T-helper 2 cell treated with Interferon-gamma antibody and Interleukin-4, amounts not matched to agents 100 ng/mL and 5 ng/mL, for 36 hours (primary cell): ENCODE results near the gene SMIM35. TPM values are rescaled to one million over a fixed set of nuclear protein-coding genes. Genes with fewer than 3 reads are reported as not detected.

Experiments used
- intact Hi-C: fragments of 100-400 bp; cut with micrococcal nuclease; formaldehyde crosslinking; loops from one replicate; pipeline ENCODE4 v1.15.1; 2023
- total RNA-seq: library from RNA; stranded (reverse); gene quantifications from 2 replicates; pipeline ENCODE4 v1.2.3, GENCODE V29; 2022

The SMIM35 gene
- total RNA-seq, 1 donor from 2014 or later, result 3.9 TPM

DNA sequence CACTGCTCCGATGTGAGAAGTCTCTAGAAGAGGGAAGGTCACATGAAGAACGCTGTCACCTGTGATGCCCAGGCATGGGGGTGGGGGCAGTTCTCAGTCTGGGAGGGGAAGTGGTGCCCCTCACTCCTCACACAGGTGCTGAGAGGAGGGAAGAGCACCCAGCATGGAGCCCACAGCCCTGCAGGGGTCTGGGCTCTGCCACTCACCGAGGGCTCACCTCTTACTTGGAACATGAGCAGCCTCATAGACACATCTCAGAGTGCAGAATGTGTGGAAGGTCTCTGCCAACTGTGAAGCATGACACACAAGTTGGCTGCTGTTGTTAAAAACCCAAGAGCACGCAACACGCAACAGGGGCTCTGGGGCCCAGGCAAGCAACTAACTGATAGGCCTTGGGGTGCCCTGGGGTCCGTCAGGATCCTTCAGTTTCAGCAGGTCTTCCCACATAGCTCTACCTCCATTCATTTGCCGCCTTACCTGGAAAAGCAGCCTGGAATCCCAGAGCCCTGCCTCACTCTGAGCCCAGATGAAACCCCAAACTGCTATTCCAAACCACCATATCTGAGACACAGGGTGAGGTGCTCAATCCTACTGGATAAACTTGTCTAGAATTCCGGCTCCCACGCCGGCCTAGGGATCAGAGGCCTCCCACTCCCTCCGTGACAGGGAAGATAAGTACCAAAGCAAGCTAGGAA is 27.4 kb downstream of the SMIM35 start:
- intact Hi-C loops, result no loop called here

DNA sequence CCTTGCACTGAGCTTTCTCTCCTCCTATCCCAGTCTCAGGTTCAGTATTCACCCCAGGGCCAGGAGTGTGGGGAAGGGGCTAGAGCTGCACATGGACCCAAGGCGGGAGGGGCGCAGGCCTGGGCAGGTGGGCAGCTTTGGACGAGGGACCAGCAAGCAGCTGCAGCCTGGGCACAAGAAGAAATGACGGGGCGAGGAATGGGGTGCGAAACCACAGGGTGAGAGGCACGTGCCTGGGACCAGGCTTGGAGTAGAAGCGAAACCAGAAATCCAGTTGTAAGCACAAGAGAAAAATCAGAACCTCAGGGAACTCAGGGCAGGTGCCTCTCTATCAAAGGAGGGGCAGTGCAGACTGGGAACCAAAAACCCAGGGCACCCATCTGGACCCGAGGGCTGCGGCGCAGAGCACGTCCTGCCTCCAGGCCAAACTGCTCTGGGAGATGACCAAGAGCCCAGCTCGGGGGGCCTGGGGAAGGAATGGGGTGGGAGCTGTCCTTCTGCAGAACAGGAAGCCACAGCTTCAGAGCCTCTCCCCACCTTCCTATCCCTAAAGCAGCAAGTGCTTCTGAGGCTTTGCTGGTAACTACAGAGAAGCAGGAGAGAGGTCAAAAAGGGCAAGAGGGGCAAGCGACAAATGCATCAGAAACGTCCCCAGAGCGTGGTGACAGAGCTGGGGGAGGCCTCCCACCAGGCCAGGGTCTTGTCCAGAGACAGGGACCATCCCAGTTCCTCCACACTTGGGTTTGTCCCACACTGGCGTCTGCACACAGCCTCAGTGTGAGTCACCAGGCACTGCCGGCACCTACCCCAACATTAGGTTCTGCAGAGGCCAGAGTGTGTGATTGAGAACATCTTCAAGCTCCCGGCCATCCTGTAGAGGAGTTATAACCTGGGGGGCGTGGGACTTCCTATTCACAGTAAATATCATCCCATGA is 28.2 kb downstream of the SMIM35 start:
- intact Hi-C loops, result no loop called here

DNA sequence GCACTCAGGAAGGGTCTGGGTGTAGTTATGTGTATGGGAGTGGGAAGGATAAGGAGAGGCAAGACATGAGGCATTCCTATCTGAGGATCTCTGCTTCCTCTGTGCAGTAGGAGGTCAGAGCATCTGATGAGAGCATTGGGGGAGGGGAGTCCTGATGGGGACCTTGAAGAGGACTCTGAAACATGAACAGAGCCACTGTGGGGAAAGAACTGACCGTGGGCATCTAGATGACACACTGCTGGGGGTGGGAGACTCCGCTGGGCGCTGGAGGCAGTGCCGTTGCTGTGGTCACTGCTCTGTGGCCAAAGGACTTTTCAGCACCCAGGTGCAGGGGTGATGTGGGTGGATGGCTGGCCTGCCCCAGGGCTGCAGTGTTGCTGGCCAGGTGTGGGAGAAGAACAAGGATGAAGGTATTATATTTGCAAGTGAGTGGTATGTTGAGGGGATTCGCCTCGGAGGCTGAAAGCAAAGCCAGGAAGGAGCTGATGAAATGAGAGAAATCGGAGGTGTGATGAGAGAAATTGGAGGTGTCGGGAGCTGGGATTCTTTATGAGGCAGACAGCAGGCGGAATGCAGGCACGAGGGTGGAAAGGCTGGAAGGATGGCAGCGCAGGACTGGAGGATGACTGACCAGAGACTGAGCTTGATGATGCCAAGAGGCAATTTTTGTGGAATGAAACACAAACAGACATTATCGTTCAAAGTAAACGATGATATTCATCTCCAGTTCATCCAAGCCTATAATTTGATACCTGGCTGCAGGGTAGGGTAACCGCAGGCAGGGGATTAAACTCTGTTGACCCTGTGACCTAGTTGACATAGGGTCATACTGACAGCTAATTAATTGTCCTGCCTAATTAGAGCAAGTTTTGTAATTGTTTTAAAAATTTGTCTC is 29.3 kb downstream of the SMIM35 start:
- intact Hi-C loops, result no loop called here

DNA sequence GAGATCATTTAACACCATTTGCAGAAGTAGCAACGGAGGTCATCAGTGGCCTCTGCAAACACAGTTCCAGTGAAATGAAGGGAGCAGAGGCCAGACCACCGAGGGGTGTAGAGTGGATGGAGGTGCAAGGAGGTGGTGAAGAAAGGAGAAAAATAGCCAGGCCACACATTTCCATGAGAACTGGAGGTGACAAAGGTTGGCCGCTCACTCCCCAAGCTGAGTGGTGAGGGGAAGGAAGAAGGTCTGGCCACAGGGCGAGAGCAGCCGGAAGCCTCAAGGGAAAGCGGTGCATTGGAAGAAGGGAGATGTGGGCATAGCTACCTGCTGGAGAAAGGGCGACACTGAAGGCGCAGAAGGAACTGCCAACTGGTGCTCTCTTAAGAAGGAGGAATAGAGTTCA is 30.0 kb downstream of the SMIM35 start:
- intact Hi-C loops, result no loop called here

DNA sequence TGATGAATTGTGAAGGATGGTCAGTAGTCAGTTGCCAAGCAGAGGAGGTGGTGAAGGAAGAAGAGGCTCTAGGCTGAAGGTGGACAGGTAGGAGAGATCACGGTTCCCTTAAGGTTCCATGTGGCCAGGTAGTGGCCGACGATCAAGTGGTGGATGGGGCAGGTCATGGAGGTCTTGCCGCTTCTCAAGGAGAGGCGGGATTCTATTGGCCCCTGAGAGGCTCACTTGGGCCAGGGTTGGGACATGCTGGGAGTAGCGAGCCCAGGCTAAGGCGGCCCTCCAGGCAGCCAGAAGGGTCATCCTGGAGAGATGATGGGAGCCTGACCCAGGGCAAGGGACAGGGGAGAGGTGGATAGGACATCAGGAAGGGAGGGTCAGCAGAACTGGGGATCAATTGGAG is 30.8 kb downstream of the SMIM35 start:
- intact Hi-C loops, result no loop called here

DNA sequence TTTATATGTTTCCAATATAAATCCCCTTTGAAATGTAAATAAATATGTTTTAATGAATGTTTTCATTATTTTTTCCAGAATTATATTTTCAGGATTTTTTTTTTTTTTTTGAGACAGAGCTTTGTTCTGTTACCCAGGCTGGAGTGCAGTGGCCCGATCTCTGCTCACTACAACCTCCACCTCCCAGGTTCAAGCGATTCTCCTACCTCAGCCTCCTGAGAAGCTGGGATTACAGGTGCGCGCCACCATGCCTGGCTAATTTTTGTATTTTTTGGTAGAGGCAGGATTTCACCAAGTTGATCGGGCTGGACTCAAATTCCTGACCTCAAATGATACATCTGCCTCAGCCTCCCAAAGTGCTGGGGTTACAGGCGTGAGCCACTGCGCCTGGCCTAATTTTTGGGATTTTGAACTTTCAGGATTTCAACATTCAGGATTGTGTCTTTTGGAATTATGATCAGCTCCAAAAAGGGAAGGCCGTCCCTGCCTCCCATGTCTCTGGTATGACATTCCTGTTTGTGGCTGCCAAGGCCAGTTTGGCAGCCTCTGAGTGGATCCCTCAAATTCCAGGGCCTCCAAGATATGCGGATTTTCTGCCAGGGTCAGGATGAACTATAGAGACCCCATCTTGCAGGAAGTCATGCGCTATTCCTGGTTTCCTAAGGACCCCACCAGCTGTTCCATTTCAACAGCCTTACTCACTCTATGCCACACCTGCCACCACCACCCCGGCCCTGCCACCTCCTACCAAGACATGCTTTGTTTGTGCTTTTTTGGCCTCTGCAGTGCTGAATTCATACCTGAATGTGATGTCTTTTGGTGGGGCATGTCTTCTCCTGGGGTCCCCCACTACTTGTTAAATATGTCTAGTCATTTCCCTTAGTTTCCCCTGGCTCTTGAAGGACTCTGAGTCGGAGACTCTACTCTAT is 31.8 kb downstream of the SMIM35 start:
- intact Hi-C loops, result no loop called here

DNA sequence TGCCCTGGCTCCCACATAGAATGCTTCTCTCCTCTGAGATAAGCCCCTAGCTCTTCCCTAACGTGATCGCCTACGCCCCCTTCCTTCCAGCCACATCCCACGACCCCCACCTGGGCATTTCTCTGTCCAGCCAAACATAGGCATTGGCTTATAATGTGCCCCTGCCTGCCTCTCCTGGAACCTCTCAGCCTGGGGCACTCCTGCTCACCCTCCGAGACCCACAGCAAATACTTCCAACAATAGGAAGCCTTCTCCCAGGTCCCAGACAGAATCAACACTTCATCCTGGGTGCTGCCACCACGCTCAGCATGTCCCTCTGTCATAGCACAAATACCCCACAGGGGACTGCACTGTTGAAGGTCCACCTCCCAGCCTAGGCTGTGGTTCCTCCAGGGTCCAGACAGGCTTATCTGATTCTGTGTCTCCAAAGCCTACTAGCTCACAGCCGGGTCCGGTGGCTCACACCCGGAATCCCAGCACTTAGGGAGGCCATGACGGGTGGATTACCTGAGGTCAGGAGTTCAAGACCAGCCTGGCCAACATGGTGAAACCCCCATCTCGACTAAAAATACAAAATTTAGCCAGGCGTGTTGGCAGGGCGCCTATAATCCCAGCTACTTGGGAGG is 34.1 kb downstream of the SMIM35 start:
- intact Hi-C loops, result loop anchor here (1.0 to 2.0 kb wide), 4 partner anchors 102 to 245 kb away; no protein-coding TSS in a partner anchor

DNA sequence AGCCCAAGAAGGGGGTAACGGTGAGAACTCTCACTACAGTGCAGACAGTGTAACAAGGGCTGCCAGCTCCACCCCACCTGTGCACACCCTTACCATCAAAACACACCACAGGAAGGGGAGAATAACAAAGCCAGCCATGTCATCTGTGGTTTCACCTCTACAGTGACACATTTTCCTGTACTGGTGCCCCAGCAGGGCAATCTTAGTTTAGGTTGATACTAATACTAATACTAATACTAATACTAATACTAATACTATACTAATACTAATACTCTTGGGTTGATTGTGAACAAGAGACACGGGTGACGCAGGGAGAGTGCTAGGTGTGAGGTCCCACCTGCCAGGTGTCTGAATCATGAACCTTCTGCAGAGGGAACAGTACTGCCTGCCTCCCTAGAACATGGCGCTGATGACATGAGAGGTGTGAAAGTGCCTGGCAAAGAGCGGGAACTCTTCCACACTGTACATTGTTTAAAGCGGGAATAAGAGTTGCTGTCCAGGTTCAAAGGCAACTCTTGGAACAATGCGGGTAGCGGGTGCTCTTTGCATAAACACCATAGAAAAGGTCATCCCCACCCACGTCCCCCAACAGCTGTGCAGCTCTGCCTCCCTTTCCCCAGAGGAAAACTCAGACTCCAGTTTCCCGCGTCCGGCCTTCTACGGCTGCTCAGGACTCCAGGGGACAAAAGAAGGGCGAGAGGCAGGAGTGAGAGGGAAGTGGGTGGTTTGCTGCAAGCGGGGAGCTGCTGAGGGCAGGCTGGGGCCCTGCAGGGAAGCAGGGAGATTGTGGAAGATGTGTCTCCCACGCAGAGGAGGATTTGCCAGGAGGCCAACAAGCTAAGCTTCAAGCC is 34.9 kb downstream of the SMIM35 start:
- intact Hi-C loops, result loop anchor here (1.0 to 2.0 kb wide), 4 partner anchors 45 to 235 kb away; partner anchors contain the start of gene IL10RA

DNA sequence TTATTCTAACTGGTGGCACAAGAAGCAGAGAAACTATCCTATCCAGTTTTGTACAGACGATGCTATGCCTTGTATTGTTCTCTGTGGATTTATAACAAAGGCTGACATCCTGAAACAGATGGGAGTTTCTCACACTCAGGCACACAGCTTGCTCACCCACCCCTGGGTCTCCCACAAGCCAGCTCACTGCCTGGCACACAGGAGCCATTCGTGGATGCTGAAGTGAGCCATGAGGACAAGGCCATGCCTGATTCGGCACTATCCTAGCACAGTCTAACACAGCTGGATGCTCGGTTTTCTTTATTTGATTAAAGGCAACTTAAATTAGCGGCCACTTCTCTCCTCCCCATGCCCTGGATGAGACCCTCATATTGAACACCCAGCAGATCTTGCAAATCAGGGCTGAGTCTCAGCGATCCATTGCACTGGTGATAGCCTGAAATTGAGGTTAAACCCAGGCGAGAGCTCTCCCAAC is 35.6 kb downstream of the SMIM35 start:
- intact Hi-C loops, result loop anchor here (1.0 kb wide), 3 partner anchors 44 to 65 kb away; partner anchors contain the start of gene IL10RA

DNA sequence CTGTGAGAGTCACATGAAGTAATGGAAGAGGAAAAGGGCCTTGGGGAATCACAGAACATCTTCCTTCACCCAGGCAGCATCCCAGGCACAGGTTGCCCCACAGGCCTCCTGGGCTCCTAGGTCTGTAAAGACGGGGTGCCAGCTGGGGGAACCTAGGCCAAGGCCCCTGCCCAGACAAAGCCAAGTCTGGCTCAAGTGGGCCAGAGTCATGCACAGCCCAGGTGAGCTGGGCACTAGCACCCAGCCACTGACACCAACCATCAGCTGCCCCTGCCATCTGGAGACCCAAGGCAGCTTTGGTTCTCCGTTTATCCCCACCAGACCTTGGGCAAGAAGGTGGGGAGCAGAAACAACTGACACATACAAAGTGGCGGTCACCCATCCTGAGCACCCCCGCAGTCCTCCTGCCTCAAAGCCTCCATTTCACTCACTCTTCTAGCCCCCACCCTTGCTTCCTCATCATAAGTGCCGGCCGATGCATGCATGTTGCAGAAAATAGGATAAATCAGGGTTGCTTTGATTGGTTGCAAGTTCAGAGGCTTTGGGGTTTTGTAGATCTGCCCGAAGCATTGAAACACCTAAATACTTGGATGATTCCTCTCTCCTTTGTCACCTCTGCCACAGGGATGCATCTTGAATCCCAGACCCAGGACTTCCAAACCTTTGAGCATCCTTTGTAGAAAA is 36.4 kb downstream of the SMIM35 start:
- intact Hi-C loops, result no loop called here

DNA sequence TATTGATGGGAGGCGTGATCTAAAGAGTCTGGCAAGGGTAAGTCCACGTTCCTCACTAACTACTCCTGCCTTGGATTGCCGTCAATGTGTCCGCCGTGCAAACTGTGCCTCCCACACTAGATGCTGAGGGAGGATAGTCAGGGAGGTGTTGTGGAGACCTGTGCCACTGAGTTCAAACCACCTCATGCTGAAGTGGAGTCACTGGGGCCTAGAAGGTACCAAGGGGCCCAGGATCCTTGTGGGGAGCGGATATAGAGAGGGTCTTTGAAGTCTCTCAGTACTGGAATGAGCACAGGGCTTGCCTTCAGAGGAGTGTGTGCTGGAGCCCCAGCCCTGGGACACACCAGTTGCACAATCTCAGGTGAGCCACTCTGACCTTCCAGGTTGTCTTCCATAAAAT is 37.0 kb downstream of the SMIM35 start:
- intact Hi-C loops, result no loop called here

DNA sequence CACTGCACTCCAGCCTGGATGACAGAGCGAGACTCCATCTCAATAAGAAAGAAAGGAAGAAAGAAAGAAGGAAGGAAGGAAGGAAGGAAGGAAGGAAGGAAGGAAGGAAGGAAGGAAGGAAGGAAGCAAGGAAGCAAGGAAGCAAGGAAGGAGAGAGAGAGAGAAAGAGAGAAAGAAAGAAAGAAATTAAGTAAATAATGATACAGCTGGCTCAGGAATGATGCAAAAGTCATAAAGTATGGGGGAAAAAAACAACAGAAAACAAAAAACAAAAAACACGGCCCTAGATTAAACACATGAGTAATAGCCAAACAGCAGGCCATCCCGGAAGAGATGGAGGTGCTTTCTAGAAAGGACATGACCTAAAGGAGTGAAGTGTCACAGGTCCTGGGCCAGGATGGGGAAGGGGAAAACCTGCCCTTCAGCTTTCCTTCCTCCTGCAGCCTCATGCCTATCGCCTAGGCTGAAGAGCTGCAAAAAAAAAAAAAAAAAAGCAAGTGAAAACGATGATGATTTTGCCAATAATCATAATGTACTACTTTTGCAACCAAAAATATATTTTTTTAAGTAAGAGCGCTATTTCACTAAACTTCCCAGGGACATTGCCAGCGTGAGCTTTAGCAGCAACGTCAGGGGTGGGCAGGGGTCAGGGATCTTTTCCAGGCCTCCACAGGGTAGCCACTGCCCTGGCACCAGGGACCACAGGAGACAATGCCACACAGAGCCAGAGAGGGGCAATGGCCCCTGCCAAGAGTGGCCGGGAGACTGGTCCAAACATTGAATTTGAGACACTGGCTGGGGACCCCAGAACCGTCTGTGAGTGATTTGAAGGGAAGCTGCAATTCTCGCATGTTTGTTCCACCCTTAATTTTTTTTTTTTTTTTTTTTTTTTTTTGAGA is 38.0 kb downstream of the SMIM35 start:
- intact Hi-C loops, result no loop called here

DNA sequence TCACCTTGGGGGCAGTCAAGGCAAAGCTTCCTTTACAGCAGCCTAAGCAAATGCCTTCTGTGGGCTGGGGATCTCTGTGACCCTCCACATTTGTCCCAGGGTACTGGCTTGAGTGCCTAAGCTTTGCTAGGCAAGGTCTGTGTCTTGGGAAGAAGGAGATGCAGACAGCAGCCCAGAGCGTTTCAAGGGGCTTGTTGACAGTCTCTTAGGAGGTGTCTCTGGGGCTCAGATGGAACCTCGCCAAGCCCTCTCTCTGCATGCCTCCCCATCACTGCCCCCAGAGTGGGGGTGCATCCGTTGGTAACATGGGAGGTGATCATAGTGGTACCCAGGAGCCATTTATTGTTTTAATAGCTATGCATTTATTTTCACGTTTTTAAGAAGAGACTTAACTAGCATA is 39.0 kb downstream of the SMIM35 start:
- intact Hi-C loops, result loop anchor here (2.0 kb wide), 1 partner anchor 61 kb away; the partner anchor contains the start of gene IL10RA

DNA sequence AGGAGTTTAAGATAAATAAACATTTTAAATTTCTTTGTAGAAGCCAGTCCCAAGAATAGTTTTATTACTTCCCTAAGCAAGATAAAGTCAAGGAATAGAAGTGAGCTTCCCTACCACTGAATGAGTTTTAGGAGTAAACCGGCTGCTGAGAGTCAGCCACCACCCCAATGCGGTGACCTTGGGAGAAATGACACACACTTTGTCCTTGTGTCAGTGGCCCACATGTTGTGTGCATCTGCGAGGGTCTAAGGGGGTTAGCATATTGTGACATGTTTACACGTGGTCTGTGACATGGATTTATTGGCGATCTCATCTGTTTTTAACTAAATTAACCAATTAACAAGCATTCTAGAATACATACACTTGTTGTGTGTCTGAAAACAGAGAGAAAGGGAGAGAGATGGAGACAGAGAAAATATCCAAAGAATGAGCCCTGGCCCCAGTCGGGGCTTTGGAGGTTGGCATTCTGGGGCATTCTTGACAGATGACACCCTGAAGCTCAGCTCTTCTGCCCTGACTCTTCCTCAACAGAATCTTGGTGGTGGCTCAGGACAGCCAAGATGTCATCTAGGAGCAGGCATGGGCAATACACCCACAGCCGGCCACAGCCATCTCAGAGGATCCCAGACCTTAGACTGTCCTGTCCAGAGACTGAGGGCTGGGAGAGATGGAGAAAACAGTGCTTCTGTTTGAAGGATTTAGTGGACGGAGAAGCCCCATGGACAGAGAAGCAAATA is 39.6 kb downstream of the SMIM35 start:
- intact Hi-C loops, result loop anchor here (1.0 to 2.0 kb wide), 3 partner anchors 40 to 60 kb away; partner anchors contain the start of gene IL10RA

DNA sequence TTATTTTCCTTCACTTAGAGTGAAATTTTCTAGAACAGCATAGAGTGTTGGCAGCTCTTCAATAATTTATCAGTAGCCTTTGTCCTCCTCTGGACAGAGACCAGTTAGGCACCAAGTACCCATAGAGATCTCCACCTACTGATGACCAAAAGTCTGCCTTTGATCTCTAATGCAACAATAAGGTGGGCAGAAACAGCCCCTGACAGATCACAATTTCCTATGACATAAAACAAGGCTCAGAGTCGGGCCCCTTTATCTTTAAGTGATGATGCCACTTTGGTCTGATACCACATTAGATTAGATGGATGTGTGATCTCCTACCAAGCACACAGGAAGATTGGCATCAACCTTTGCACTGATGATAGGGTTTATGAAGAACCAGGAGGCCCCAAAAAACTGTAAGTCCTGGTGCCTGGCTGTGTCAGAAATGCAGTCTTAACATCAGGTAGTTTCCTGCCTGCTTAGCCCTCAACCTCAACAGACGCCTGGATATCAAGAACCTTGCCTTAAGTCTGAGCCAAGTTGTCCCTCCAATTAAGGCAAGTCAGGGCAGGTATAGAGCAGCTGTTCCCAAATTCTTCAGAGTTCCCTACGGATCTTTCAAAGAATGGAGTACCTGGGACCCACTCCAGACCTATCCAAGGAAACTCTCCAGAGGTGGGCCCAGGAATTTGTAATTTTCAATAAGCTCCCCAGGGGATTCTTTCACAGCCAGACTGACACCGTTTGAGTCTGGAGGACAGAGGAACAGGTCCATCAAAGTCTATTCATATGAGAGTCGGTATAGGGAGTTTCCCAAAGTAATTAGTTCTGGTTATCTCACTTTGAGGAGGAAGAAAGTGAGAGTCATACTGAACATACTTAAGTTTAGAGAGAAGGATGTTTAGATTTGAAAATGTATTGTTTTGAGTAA is 40.5 kb downstream of the SMIM35 start:
- intact Hi-C loops, result loop anchor here (1.0 to 2.0 kb wide), 3 partner anchors 39 to 60 kb away; partner anchors contain the start of gene IL10RA
